ENCODE measurements around the gene POLR2L.

DNA sequence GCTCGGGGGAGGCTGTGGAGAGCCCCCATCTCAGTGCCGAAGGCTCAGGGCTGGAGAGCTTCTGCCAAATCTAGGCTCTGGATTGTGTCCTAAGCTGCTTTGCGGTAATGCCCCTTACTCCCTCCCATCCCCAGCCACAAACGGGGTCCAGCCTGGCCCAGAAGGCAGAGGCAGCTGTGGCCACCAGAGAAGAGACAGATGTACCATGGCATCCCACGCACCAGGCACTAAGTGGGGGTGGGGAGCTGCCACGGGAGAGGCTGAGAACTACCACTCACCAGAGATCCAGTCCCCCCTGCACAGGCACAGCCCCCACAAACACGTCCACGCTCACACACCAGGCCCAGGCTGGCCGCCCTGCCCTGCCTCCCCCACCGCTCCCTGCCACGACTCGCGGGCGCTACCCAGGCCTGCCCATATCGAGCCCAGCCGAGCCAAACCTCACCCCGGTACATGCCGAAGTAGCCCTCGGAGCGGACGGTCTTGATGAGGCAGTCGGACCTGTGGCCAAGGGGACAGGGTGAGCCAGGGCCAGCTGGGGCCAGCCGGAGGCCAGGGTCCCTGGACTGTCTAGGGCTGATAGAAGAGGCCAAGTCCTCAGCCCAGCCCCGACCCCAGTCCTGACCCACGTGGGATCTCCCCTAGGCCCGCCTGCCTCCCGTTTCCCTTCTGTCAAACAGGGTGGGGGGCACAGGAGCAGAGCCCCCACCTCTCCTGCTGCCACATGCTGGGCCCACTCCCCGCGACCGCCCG is 48.1 kb downstream of the POLR2L start:
- no peak for TF ChIP-seq POLR2A (IDR thresholded peaks at IDR 0.05)
- TF ChIP-seq, protein P1, sequence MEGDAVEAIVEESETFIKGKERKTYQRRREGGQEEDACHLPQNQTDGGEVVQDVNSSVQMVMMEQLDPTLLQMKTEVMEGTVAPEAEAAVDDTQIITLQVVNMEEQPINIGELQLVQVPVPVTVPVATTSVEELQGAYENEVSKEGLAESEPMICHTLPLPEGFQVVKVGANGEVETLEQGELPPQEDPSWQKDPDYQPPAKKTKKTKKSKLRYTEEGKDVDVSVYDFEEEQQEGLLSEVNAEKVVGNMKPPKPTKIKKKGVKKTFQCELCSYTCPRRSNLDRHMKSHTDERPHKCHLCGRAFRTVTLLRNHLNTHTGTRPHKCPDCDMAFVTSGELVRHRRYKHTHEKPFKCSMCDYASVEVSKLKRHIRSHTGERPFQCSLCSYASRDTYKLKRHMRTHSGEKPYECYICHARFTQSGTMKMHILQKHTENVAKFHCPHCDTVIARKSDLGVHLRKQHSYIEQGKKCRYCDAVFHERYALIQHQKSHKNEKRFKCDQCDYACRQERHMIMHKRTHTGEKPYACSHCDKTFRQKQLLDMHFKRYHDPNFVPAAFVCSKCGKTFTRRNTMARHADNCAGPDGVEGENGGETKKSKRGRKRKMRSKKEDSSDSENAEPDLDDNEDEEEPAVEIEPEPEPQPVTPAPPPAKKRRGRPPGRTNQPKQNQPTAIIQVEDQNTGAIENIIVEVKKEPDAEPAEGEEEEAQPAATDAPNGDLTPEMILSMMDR (IDR thresholded peaks at IDR 0.05): no peak

All from body of pancreas (tissue), 4 donors.